ENCODE results near the gene CCDC174.

The CCDC174 gene

GRCh38 chr3:14664170-14664569 is 12.6 kb downstream of the CCDC174 start:
- POLR2A ChIA-PET, result no interaction called here
- DNase-seq (ENCODE audit: extremely low spot score), result no peak
- CTCF ChIA-PET, result interaction anchor here (0.6 kb wide), 1 partner anchor 13 kb away, joined by 3 read pairs; no protein-coding TSS in a partner anchor
- TF ChIP-seq ZNF384 (IDR thresholded peaks at IDR 0.05) (no peak), HDGF (IDR thresholded peaks at IDR 0.05; ENCODE audit: borderline replicate concordance) (no peak), TARDBP (IDR thresholded peaks at IDR 0.05) (no peak), BHLHE40 (IDR thresholded peaks at IDR 0.05; ENCODE audit: borderline replicate concordance) (no peak), ARNT (IDR thresholded peaks at IDR 0.05) (no peak), FOXK2 (IDR thresholded peaks at IDR 0.05) (no peak), FOXA1 (IDR thresholded peaks at IDR 0.05) (no peak), SP1 (IDR thresholded peaks at IDR 0.05) (no peak), CTBP1 (IDR thresholded peaks at IDR 0.05; ENCODE audit: borderline replicate concordance) (no peak), LEF1 (IDR thresholded peaks at IDR 0.05; ENCODE audit: borderline replicate concordance) (no peak)
- TF ChIP-seq, protein P1, sequence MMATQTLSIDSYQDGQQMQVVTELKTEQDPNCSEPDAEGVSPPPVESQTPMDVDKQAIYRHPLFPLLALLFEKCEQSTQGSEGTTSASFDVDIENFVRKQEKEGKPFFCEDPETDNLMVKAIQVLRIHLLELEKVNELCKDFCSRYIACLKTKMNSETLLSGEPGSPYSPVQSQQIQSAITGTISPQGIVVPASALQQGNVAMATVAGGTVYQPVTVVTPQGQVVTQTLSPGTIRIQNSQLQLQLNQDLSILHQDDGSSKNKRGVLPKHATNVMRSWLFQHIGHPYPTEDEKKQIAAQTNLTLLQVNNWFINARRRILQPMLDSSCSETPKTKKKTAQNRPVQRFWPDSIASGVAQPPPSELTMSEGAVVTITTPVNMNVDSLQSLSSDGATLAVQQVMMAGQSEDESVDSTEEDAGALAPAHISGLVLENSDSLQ (IDR thresholded peaks at IDR 0.05), result no peak

- ChIA-PET POLR2A (no interaction called here), CTCF (interaction anchor here (0.6 to 1.5 kb wide), 4 partner anchors 11 to 252 kb away, joined by 3 to 7 read pairs (median 4); no protein-coding TSS in a partner anchor)
- TF ChIP-seq NFRKB (IDR thresholded peaks at IDR 0.05) (no peak), ZNF384 (IDR thresholded peaks at IDR 0.05) (no peak), FOXK2 (IDR thresholded peaks at IDR 0.05) (no peak), L3MBTL2 (conservative IDR thresholded peaks at IDR 0.05) (no peak), TARDBP (IDR thresholded peaks at IDR 0.05) (no peak), LEF1 (IDR thresholded peaks at IDR 0.05; ENCODE audit: borderline replicate concordance) (no peak), ARNT (IDR thresholded peaks at IDR 0.05) (no peak), FOXM1 (IDR thresholded peaks at IDR 0.05; ENCODE audit: borderline replicate concordance) (no peak), HDGF (IDR thresholded peaks at IDR 0.05; ENCODE audit: borderline replicate concordance) (no peak), BHLHE40 (IDR thresholded peaks at IDR 0.05; ENCODE audit: borderline replicate concordance) (no peak), SP1 (IDR thresholded peaks at IDR 0.05) (no peak), SUZ12 (IDR thresholded peaks at IDR 0.05) (no peak)
- no peak for DNase-seq (ENCODE audit: extremely low spot score)
Measured at GRCh38 chr3:14672588-14672987, 21.0 kb downstream of the CCDC174 start.

- POLR2A ChIA-PET, result interaction anchor here (1.0 kb wide), 1 partner anchor 23 kb away, joined by 4 read pairs; the partner anchor contains the start of gene CCDC174
- TF ChIP-seq SP1 (IDR thresholded peaks at IDR 0.05) (no peak), FOXM1 (IDR thresholded peaks at IDR 0.05; ENCODE audit: borderline replicate concordance) (no peak), HDGF (IDR thresholded peaks at IDR 0.05; ENCODE audit: borderline replicate concordance) (no peak), ELF4 (IDR thresholded peaks at IDR 0.05) (no peak), NFRKB (IDR thresholded peaks at IDR 0.05) (no peak), SUZ12 (IDR thresholded peaks at IDR 0.05) (no peak), BHLHE40 (IDR thresholded peaks at IDR 0.05; ENCODE audit: borderline replicate concordance) (no peak), CTBP1 (IDR thresholded peaks at IDR 0.05; ENCODE audit: borderline replicate concordance) (no peak), TARDBP (IDR thresholded peaks at IDR 0.05) (no peak), ZNF384 (IDR thresholded peaks at IDR 0.05) (no peak), LEF1 (IDR thresholded peaks at IDR 0.05; ENCODE audit: borderline replicate concordance) (no peak)
- TF ChIP-seq, protein P1 (IDR thresholded peaks at IDR 0.05), result no peak
- CTCF ChIA-PET, result no interaction called here
- no peak for DNase-seq (ENCODE audit: extremely low spot score)
Measured at GRCh38 chr3:14674841-14675240, 23.3 kb downstream of the CCDC174 start, which contains the start of gene C3orf20. Gene C3orf20 (plus strand): TSS chr3:14675141. CDS start chr3:14682714, 7,573 bp downstream.

- DNase-seq (ENCODE audit: extremely low spot score), result no peak
- TF ChIP-seq SUZ12 (IDR thresholded peaks at IDR 0.05) (no peak), FOXK2 (IDR thresholded peaks at IDR 0.05) (no peak), BHLHE40 (IDR thresholded peaks at IDR 0.05; ENCODE audit: borderline replicate concordance) (no peak), ZNF384 (IDR thresholded peaks at IDR 0.05) (no peak), FOXA1 (IDR thresholded peaks at IDR 0.05) (no peak)
- TF ChIP-seq, protein P1 (IDR thresholded peaks at IDR 0.05), result no peak
- POLR2A ChIA-PET, result no interaction called here
- CTCF ChIA-PET, result interaction anchor here (0.7 kb wide), 1 partner anchor 13 kb away, joined by 3 read pairs; no protein-coding TSS in a partner anchor
Measured at GRCh38 chr3:14676881-14677280, 25.3 kb downstream of the CCDC174 start.

DNA sequence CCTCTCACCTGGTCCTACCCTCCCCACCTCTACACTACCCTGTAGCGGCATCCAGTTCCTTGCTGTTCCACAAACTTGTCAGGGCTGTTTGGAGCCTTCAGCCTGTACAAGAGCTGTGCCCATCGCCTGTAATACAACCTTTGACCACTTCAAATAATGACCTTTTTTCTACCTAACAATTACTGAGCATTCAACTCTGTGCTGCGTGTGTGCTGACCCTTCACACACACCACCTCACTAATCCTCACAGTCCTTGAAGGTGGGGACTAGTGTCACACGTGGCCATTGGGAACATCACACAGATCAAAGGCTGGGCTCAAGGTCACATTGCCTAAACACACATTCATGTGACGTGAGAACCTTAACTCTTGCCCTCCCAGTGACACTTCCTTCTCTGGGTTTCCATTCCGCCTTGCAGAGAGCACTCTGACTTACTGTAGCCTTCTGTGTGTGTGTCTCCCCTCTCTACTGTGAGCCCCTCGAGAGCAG is 26.5 kb downstream of the CCDC174 start:
- TF ChIP-seq FOXA1 (IDR thresholded peaks at IDR 0.05), result no peak
- TF ChIP-seq ELF4 (IDR thresholded peaks at IDR 0.05), result no peak
- no peak for TF ChIP-seq HDGF (IDR thresholded peaks at IDR 0.05; ENCODE audit: borderline replicate concordance)
- no peak for TF ChIP-seq CTBP1 (IDR thresholded peaks at IDR 0.05; ENCODE audit: borderline replicate concordance)
- TF ChIP-seq L3MBTL2 (conservative IDR thresholded peaks at IDR 0.05), result no peak
- no peak for TF ChIP-seq ARNT (IDR thresholded peaks at IDR 0.05)
- no peak for TF ChIP-seq FOXK2 (IDR thresholded peaks at IDR 0.05)
- no peak for TF ChIP-seq NFRKB (IDR thresholded peaks at IDR 0.05)
- POLR2A ChIA-PET, result no interaction called here
- CTCF ChIA-PET, result no interaction called here
- DNase-seq (ENCODE audit: extremely low spot score), result no peak

GRCh38 chr3:14680115-14680514 is 28.6 kb downstream of the CCDC174 start:
- CTCF ChIA-PET, result no interaction called here
- DNase-seq (ENCODE audit: extremely low spot score), result no peak
- POLR2A ChIA-PET, result no interaction called here
- no peak for TF ChIP-seq ARNT (IDR thresholded peaks at IDR 0.05)
- no peak for TF ChIP-seq L3MBTL2 (conservative IDR thresholded peaks at IDR 0.05)
- no peak for TF ChIP-seq ZNF384 (IDR thresholded peaks at IDR 0.05)
- no peak for TF ChIP-seq BHLHE40 (IDR thresholded peaks at IDR 0.05; ENCODE audit: borderline replicate concordance)
- no peak for TF ChIP-seq SP1 (IDR thresholded peaks at IDR 0.05)
- no peak for TF ChIP-seq NFRKB (IDR thresholded peaks at IDR 0.05)
- TF ChIP-seq, protein P1 (IDR thresholded peaks at IDR 0.05), result no peak
